Left ventricle myocardium superior (tissue), 1 donor: ENCODE measurements around the gene TOLLIP. TPM values are rescaled to one million over a fixed set of nuclear protein-coding genes. Genes with fewer than 3 reads are reported as not detected.

Experiments used
- ATAC-seq: fragments of 200-7000 bp; cut with Tn5 transposase; one replicate; pipeline ENCODE4 v1.9.1; 2020; ENCODE audit warnings: mild to moderate bottlenecking, moderate library complexity
- DNase-seq: peaks from one replicate; pipeline ENCODE4 v3.0.0-alpha.2; 2020
- intact Hi-C: fragments of 100-400 bp; cut with micrococcal nuclease; formaldehyde crosslinking; loops from one replicate; pipeline ENCODE4 v1.11.0; 2022
- total RNA-seq: library from RNA; stranded (reverse); fragmentation: NEBNext Ultra II Directional; extraction: Animal tissue kit (Norgen Biotek cat#: 25700); gene quantifications from one replicate; pipeline ENCODE4 v1.2.1, GENCODE V29; 2021
- donor health status: DM: no; HTN: yes; CAD: no; lungs with severe emphysema.

TOLLIP gene
- total RNA-seq, 1 donor from 2014 or later: 50.2 TPM

DNA sequence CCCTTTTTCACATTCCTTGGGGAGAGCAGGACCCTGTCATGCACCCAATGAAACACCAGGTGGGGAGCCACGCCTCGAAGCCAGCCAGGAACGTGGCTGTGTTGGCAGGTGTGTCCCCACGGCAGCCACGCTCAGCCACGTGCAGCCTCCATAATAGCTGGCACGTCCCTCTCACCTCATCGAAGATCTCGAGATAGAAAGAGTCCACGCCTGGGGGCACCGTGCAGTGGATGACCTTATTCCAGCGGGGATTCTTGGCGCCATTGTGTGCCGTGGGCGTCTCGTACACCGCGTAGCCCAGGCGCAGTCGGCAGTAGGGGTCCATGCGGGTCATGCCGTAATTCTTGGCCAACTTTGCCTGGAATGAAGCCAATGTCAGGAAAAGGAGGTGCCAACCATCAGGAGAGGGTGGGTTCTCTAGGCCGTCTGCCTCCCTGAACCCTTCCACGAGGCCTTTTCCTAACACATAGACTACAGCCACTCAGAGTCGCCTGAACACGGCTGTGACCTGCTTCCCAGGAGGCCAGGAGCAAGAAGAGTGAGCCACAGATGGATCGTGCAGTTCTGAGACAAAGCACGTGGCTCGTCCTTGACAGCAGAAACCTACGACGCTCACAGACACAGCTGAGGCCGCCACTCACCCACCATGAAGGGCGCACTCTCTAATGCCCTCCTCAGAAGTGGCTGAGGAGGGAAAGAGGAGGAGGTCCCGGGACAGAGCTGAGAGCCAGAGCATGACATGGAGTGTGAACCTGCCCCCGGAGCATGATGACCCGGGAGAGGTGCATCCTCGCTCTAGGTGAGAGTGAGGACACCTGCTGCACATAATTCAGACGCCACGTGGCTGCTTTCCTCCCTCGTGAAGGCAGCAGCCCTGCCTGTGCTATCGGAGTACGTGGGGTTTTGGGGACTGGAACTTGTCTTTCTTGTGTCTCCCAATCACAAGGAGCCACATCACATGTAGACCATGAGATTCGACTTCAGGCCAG lies 19.1 kb downstream of the TOLLIP start:
- no peak for ATAC-seq
- DNase-seq: peak; percentile 15
- intact Hi-C loops: no loop called here

DNA sequence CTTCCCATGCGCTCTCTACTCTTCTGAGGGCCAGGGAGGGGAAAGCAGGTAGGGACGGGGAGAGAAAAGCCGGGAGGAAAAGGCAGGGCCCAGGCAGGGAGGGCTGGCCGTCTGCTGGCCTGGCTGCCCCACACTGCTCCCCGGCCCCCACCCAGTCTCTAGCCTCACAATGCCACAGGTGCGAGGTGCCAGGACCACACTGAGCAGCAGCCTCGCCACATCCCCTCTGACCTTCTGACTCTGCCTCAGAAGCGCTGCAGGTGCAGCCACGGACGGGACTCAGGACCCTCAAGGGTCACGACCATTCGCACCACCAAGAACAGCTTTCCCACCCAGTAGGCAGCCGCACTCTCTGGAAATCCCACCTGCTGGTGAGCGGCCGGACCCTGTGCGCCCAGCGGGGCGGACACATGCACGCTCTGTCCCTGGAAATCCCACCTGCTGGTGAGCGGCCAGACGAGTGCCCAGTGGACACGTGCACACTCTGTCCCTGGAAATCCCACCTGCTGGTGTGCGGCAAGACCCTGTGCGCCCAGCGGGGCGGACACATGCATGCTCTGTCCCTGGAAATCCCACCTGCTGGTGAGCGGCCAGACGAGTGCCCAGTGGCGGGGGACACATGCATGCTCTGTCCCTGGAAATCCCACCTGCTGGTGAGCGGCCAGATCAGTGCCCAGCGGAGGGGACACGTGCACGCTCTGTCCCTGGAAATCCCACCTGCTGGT lies 20.1 kb downstream of the TOLLIP start:
- no peak for ATAC-seq
- DNase-seq: peak; percentile 18
- intact Hi-C loops: no loop called here

DNA sequence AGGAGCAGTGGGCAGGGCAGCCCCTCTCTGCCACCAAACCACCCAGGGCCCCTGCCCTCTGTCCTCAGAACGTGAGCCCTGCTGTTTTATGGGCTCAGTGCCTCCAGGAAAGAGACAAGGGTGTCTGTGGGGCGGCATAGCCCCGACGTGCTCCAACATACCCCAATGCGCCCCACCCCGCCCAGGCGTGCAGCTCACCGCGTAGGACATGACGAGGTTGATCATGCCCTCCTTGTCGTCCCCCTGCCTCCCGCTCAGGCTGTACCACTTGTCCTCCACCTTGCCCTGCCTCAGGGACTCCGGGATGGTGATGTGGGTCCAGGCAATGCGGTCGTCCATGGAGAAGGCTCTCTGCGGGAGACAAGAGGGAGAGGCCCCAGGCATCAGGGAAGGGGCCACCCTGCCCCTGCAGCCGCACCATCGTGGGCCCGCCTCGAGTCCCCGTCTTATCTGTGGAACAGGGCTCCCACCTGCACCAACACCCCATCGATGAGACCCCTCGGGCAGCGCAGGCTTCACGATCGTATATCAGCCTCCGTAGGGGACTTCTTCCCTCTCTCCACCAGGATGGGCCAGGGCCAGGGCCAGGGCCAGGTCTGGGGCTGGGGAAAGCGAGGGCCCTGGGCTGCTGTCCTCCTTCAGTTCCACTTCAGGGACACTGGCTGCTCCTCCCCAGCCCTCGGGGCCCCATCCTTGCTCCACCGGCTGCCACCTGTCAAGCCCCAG lies 20.8 kb downstream of the TOLLIP start:
- no peak for ATAC-seq
- DNase-seq: peak; percentile 16
- intact Hi-C loops: no loop called here

DNA sequence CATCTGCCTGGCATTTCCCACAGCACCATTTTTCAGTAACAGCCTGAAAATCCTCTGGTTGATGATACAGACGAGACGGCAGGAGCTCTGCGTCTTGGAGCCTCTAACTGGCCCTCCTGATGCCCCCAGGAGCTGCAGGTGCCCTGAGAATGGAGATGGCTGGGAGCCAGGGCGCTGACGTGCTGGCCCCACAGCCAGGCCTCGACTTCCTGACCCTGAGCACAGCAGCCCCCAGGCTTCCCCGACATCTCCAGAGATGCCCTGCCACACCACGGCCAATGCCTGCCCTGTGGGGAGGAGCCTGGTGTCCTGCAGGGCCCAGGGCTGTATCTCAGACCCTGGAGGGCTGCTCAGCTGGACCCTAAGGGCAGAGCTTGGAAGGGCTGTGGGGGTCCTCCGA lies 21.5 kb downstream of the TOLLIP start:
- intact Hi-C loops: no loop called here
- peak; percentile 4 for DNase-seq
- ATAC-seq: no peak

DNA sequence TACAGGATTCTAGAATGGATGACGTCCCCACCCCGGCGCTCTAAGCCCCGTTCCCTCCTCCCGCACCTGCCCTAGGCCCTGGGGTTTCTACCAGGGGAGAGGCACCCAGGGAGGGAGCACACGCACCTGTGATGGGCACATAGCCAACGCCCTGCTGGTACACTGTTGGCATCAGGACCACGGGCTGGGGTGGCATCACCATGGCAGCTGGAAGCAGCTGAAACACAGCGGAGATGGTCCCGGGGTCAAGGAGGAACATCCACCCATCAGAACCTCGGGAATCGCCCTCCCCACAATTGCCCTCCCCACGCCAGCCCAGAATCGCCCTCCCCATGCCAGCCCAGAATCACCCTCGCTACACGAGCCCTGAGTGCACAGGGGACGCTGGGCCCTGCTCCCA lies 23.6 kb downstream of the TOLLIP start:
- ATAC-seq (no peak), DNase-seq (peak; percentile 18)
- intact Hi-C loops: no loop called here

DNA sequence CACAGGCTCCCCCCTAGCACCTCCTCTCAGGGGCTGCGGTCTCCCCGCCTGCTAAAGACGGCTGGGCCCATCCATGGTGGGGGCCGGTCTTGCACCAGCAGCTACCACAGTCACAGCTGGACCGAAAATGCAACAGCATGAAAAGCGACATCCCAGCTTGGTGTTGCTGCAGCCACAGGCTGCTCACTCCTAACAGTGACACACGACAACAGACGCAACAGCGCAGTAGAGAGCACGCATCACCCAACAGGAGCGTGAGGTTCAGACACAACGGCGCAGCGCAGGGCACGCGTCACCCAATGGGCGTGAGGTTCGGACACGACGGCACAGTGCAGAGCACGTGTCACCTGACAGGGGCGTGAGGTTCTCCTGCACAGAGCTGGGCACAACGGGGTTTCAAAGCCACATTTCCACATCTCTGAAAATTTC lies 24.1 kb downstream of the TOLLIP start:
- intact Hi-C loops: no loop called here
- no peak for ATAC-seq
- DNase-seq: peak; percentile 22

DNA sequence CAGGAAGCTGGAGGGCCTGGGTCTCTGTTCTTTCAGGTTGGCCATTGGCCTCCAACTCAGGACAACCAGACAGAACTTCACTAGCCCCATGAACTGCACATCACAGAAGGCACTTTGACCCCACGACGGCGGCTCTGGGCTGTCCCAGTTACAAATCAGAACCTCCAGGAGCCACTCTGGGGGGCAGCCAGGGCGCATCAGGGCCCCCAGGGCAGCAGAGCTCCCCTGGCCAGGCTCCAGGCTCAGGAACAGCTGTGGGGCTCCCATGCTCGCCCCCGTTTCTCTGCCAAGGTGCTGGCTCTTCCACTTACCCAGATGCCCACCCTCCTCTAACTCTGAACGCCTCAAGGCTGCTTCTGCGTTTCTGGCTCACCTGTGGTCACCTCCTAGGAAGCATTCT lies 25.5 kb downstream of the TOLLIP start:
- intact Hi-C loops: no loop called here
- DNase-seq (peak; percentile 24), ATAC-seq (no peak)

DNA sequence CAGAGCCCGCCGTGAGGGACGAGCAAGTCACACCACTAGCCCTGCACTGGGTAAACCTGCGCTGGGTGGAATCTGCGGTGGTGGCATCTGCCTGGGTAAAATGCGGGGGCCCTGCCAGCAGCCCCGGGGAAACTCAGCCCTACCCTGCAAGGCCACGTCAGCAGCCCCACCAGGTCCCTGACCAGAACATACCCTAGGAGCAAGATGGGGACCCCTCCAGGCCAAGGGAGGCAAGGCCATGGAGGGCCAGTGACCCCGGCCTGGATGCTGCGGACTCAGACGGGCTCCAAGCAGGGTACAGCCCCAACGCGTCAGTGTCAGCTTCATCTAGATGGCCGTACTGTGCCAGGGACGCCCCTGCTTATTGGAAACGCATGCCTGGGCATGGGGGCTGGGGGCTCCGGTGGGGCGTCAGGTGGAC lies 26.3 kb downstream of the TOLLIP start:
- intact Hi-C loops: no loop called here

DNA sequence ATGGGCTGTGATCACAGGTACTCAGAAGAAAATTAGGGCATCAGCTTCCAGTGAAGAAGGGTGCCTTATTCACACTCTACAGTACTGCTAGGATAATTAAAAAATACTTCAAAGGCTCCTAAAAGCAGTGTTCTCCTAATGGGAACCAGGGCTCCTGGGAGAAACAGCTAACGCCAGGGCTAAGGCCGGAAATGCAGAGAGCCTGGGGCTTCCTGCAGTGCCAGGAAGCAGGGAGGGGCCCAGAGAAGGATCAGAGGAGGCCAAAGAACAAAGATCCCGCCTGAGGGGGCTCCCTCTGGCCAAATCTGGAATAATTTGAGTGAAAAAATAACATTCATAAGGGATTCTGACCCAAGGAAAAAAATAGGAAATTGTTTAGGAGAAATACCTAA lies 27.5 kb downstream of the TOLLIP start:
- ATAC-seq (peak; percentile 23), DNase-seq (peak; percentile 16)
- intact Hi-C loops: no loop called here

More for the DNA sequence above, 26.3 kb downstream of the TOLLIP start:
- ATAC-seq (no peak), DNase-seq (peak; percentile 21)

DNA sequence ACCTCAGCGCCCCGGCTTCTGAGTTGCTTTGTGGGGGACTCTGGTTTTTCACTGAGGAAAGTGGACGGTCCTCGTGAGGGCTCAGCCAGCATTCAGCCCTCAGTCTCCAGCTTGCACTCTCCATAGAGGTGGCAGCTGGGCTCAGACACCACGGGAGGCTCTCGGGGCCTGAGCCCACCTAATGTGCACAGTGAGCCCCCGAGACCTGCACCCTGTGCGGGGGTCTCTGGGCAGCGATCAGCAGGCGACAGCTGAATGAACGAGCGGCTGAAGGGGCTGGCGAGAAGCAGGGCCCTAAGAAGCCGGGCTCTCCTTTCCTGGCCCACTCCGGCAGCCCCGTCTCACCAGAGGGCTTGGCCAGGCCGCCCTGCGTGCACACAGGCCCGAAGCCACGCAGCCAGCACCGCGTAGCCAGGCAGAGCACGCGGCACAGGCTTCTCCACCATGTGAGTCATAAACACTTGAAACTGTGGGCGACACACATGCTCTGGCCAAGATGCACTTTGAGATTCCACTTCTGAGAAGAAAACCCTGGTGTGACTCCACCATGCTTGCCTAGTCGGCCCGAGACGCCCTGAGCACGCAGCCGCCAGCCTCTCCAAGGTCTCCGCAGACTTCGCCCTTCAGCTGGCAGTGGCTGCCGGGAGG lies 28.0 kb downstream of the TOLLIP start:
- DNase-seq: peak; percentile 18
- ATAC-seq: no peak
- intact Hi-C loops: no loop called here

DNA sequence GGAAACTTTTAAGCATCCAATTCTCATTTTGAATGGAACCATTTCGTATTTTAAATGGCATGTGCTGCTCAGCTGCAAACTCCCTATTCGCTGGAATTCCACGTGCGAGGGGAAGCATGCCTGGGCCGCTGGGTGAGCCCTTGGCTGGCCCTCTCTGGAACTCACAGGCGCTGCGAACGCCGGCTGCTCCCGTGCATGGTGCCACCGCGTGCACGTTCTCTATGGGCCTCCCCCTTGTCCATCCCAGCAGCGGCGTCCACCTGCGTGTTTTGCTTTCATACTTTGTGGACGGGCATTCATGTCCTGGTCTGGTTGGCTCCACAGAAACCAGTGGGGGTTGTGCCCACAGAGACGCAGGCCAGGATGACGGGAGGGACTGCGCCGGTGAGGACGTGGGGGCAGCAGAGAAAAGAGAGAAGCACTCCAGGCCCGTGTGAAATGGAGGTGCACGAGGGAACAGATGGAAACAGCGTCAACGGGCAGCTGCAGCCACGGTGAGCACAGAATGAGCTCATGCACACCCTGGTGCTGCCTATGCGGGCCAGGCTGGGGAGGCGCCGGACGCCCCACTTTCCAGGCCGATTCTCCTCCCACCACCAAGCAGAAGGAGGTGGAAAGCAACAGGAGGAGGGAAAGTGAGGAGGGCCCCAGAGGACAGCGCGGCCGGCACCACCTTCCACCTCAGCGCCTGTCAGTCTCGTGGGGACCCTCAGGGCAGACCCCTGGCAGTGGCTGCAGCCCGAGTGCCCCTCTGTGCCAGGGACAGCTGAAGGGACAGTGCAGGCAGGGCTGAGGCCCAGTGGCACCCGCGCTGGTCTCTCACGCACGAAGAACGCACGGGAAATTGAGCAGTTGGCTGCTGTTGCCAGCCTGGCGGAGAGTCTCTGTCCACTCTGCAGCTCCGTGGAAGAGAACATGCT lies 29.1 kb downstream of the TOLLIP start:
- no peak for ATAC-seq
- intact Hi-C loops: no loop called here
- DNase-seq: peak; percentile 18

DNA sequence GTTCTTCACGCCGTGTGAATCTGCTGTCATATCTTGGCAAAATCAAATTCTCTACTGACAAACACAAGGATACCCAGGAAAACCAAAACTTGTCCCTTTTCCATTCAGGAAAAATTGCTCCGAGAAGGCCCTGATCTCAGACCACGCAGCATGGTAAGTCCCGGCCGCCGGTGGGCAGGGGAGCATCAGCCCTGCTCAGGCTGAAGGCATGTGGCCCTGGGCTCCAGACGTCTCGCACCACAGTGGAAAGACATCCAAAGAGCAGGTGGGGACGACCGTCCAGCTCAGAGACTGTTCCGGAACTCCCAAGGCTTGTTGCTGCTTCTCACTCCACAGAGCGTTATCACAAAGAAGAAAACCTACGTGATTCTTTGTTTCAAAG lies 29.8 kb downstream of the TOLLIP start:
- intact Hi-C loops: no loop called here
- ATAC-seq (no peak), DNase-seq (peak; percentile 15)

DNA sequence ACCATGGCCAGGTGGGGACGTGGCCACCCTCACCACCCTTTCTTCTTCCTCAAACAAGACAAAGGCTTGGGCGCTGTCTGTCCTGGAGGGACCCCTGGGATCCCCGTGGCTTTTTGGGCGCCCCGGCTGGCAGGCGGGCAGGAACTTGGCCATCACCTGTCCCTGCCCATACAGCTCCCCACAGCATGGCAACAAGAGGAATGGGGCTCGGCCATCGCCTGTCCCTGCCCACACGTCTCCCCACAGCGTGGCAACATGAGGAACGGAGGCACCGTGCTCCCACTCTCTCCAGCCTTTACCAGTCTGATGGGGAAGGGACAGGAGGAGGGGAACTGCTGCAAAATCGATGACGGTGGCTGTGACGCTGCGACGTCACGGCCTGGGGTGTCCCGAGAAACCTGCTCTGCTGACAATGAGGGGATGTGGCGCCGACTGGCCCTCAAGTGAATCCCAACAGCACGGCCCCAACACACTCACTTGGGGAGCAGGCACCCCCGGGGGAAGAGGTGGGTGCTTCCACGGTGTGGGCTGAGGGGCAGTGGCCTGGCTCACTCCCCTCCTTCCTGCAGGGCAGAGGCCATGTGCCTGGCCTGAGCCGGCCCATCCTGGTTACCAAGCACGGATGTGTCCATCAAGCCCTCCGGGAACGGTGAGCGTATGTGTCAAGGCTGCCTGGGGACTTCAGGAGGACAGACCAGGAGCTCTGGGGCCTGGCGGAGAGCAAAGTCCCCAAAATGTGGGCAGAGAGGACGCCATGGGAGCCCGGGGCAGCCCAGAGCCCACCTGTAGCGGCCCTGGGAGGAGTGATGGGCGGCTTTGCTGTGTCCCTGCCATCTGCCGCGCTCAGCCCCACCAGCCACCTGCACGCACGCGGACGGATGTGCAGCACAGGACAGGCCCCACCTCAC lies 30.4 kb downstream of the TOLLIP start:
- intact Hi-C loops: no loop called here
- no peak for ATAC-seq
- peak; percentile 28 for DNase-seq

DNA sequence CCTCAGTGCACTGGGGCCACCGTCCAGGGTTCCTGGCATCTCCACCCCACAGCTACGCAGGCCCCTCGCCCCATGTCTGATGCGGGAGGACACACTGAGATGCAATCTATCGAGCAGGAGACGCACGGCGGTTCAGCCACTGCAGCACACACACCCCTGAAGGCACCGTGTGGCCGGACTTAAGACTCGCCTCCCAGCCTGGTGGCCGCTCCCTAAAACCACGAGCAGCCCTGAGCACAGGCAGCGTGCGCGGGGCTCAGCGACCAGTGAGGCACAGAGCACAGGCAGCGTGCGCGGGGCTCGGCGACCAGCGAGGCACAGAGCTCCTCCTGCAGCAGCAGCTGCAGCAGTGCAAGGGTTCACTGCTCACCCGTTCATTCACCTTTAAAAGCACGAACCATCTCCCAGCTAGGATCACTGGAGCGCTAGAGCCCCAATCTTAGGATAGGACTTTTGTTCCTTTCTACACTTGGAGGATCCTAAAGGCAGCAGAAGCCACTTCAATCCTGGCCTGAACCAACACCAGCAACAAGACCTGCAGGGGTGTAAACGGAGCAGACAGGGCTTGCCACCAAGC lies 31.4 kb downstream of the TOLLIP start:
- no peak for ATAC-seq
- peak; percentile 16 for DNase-seq
- intact Hi-C loops: no loop called here

DNA sequence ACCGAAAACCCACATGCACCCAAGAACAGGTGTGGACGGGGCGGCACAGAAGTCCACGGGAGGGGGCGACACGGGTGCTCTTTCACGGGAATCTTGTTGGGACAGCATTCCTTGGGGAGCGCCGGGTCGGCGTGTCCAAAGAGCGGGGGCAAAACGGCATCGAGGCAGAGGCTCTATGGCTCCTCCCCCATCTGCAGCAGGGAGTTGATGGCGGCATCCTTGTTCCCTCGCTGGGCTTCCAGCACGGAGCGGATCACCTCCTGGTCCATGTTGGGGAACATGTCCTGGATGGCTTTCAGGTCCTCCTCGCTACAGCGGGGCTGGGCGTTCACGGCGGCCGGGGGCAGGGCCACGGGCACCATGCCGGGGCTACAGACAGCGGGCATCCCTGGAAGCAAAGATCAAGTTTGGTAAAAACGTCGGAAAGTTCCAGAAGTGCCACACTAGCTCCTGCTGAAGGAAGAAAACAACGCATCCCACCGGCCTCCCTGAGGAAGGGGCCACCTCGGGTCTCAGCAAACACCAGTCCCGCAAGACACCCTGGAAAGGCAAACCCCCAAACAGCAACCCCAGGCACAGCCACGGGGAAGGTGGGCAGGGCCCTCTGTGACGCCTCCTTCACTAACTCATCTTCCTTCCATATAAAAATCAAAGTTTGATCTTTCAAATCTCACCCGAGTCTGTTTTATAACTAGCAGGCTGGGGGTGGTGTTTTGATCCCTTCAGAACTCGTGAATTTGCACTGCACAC lies 32.4 kb downstream of the TOLLIP start:
- no peak for ATAC-seq
- intact Hi-C loops: no loop called here
- peak; percentile 22 for DNase-seq
